OCI-LY3 (cell line): ENCODE measurements around the gene CNTN3.

Experiments used
- CTCF ChIP-seq: fragments of 200-600, 300-600 bp; sonication (generic); IDR thresholded peaks from 2 replicates; pipeline ENCODE4 v1.5.1; 2014; ENCODE audit warnings: antibody characterized with exemption, low read length, low read depth
- EZH2phosphoT487 ChIP-seq: fragments of 200-600 bp; shearing (Covaris generic); IDR thresholded peaks from 2 replicates; pipeline ENCODE4 v1.6.1; 2018; ENCODE audit warnings: antibody characterized with exemption, mixed run types, low read depth

GRCh38 chr3:74613060-74613459 lies 1.4 kb downstream of the CNTN3 start:
- TF ChIP-seq CTCF, result no peak
- TF ChIP-seq EZH2phosphoT487, result no peak
